ENCODE measurements around the gene MEX3D.

The MEX3D gene

GRCh38 chr19:1598777-1599459 is 30.8 kb upstream of the MEX3D start:
- no peak for DNase-seq (ENCODE audit: extremely low spot score, insufficient read length, low read depth)
- no peak for FAIRE-seq

- FAIRE-seq (no peak), DNase-seq (ENCODE audit: extremely low spot score, insufficient read length, low read depth) (no peak)
Observed at GRCh38 chr19:1593501-1593772, 25.3 kb upstream of the MEX3D start.

DNA sequence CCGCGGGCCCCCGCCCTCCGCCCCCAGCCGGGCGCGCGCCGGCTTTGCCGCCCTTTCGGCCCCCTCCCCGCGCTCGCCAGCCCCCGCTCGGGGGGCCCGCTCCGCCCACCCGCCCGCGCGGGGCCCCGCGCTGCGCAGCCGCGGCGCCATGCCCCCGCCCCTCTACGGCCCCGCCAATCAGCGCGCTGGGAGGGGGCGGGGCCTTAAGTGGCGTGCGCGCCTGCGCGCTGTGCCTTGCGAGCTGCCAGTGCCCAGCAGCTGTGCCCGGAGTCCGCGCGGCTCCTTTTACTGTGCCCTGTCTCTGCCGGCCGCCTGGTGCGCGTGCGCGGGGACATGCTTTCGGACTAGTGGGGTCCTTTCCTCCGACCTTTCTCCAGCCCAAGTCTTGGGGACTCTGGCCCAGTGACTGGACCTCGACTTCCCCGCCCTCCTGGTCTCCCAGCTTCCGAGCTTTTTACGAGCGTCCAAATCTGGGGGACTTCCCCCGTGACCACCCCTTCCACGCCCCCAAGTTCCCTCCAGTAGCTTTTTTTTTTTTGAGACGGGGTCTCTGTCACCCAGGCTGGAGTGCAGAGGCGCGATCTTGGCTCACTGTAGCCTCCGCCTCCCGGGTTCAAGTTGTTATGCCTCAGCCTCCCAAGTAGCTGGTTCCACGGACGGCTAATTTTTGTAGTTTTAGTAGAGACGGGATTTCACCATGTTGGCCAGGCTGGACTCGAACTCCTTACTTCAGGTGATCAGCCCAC is 24.8 kb upstream of the MEX3D start, which contains the start of gene MBD3:
Gene MBD3, minus strand, starts transcription at position 111 of the 746 bp plus-strand sequence. CDS start 234 bp downstream, outside the sequence.
- DNase-seq (ENCODE audit: extremely low spot score, insufficient read length, low read depth) (peak; percentile 96), FAIRE-seq (peak; percentile 87)

GRCh38 chr19:1592024-1592754 is 24.1 kb upstream of the MEX3D start:
- peak; percentile 82 for FAIRE-seq
- DNase-seq (ENCODE audit: extremely low spot score, insufficient read length, low read depth), result peak; percentile 97

DNA sequence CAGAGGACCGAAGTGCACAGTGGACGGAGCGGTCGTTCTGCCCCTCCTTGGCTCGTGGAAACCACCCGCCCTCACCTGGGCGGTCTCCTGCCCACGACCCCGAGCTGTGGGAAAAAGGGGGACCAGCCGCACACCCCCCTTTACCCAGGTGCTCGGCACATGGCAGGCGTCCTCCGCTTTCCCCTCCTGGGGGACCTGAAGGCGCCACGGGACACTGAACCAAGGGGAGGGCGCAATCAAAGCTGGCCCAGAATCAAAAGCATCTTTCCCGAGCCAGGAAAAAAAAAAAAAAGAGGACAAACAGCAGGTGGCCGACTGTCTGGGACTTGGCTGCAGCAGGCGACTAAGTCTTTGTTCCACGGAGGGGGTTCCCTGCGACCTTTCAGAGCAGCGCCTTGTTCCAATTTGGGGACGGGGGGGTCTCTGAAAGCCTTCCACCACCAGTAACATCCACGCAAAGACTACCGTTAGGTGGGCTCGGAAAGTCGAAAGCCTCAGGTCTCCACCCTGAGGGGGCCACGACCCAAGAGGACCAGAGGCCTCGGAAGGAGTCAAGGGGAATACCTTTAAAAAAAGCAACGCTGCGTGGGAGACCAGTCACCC is 23.4 kb upstream of the MEX3D start:
- no peak for FAIRE-seq
- DNase-seq (ENCODE audit: extremely low spot score, insufficient read length, low read depth), result no peak

DNA sequence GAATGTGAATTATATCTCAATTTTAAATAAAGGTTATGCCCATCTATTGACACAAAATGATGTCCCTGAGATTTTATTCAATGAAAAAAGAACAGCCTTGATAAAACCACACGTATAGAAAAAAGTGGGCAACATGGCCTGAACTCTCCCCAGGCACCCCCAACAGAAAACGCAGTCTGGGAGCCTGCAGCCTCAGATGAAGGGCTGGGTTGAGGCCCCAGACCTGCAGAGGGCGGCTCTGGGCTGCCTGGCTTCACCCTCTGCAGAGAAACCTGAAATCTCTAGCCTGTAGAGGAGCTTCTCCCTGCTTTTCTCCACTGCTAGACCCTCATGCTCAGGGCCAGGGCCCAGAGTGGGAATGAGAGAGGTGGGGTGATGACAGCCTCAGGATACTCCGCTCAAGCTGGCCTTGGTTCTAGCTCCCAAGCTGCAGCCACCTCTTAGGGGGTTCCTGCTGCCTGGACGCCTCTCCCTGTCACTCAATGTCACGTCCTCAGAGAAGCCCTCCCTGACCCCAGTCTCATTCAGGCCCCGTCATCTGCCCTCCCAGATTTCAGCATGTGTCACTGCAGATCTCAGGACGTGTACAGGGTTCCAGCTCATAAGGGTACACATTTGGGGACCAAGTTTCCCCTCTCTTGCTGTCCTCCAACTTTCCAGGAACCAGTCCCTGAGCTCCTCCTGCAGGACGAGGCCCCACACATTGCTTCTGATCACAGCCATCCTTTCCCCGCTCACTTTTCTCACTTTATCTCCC is 22.7 kb upstream of the MEX3D start:
- FAIRE-seq, result peak; percentile 71

GRCh38 chr19:1587872-1588271 is 19.7 kb upstream of the MEX3D start:
- DNase-seq (ENCODE audit: extremely low spot score, insufficient read length, low read depth), result no peak
- no peak for FAIRE-seq

More for the DNA sequence above, 22.7 kb upstream of the MEX3D start:
- no peak for DNase-seq (ENCODE audit: extremely low spot score, insufficient read length, low read depth)

DNA sequence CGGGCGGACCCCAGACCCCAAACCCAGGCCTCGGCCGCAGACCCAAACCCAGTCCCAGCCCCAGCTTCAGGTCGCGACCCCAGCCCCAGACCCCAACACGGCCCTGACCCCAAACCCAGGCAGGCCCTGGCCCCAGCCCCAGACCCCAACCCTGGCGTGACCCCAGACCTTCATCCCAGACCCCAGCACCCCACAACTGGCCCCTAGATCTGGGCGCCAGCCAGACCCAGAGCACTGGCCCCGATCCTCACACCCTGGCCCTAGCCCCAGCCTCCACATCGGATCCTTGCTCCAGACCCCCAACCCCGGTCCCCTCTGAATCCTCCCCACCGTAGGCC is 17.1 kb upstream of the MEX3D start:
- DNase-seq (ENCODE audit: extremely low spot score, insufficient read length, low read depth) (no peak), FAIRE-seq (no peak)

- no peak for FAIRE-seq
- no peak for DNase-seq (ENCODE audit: extremely low spot score, insufficient read length, low read depth)
Observed at GRCh38 chr19:1584500-1585242, 16.5 kb upstream of the MEX3D start.

DNA sequence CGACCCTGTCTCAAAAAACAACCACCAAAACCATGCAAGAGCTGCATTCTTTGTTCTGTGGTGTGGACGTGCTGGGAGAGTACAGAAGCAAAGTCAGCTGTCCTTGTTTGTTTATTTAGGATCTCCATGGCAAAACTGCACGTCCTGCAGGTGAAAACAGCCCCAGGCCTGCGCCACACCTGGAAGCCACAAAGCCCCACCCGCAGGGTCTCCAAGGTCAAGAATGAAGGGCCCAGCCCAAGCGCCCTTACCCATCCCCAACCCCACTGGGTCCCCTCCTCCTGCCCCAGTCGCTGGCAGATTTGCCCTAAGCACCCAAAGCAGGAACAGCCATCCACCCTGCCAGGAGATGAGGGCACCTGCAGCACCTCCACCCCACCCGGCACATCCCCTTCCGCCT is 14.1 kb upstream of the MEX3D start:
- FAIRE-seq (no peak), DNase-seq (ENCODE audit: extremely low spot score, insufficient read length, low read depth) (no peak)

- FAIRE-seq (no peak), DNase-seq (ENCODE audit: extremely low spot score, insufficient read length, low read depth) (no peak)
Observed at GRCh38 chr19:1580957-1581356, 12.8 kb upstream of the MEX3D start.

DNA sequence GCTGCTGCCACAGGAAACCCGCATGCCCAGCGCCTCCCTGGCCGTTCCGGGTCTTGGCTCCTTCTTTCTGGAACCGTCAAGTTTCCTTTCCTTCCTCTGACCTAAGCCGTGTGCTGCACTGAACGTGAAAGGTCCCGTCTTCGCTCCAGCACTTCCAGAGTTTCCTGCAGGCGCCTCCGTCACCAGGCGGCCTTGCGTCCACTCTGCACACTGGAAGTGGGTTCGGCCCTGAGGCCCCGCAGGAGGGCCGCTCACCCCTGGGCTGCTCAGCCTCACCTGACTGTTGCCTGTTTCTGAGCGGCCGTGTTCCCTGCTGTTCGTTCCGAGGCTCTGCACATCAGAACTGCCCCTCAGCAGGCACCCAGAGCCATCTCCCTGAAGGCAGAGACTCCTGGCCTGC is 12.3 kb upstream of the MEX3D start:
- DNase-seq (ENCODE audit: extremely low spot score, insufficient read length, low read depth), result no peak
- no peak for FAIRE-seq

GRCh38 chr19:1579222-1579621 is 11.1 kb upstream of the MEX3D start:
- DNase-seq (ENCODE audit: extremely low spot score, insufficient read length, low read depth) (no peak), FAIRE-seq (no peak)

DNA sequence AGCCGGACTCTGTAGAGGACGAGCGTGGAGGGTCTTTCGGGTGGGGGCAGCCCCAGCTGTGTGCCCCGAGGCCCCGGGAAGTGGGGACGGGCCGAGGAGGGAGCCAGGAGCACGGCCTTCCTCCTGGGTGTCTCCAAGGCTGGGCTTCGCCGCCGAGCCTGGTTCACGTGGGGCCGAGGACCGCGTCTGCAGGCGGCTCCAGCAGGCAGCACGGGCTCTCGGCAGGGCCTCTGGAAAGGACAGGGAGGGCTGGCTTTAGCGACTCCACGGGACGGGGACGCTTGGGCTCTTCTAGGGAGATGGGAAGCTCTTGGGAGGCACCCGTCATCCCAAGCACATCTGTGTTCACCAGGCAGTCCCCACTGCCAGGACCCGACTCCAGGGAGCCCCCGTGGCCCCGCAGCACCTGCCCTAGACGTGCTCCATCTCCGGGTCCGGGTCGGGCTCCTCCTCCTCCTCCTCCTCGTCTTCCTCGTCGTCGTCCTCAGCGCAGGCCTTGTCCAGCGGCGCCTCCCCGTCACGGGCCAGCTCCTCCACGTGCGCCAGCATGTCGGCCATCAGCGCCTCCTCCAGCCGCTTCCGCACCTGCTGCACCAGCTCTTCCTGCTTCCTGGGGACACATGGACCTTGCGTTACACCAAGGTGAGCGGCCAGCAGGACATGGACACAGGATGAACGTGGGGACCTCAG is 9.9 kb upstream of the MEX3D start:
- no peak for DNase-seq (ENCODE audit: extremely low spot score, insufficient read length, low read depth)
- FAIRE-seq, result no peak

GRCh38 chr19:1577090-1577928 is 9.2 kb upstream of the MEX3D start:
- no peak for DNase-seq (ENCODE audit: extremely low spot score, insufficient read length, low read depth)
- FAIRE-seq, result no peak

GRCh38 chr19:1576242-1577089 is 8.3 kb upstream of the MEX3D start:
- no peak for FAIRE-seq
- no peak for DNase-seq (ENCODE audit: extremely low spot score, insufficient read length, low read depth)

Data from GM18507 (cell line).